ENCODE results near the gene UNK. TPM values are rescaled to one million over a fixed set of nuclear protein-coding genes. Genes with fewer than 3 reads are reported as not detected.

UNK gene
- total and polyA plus RNA-seq, 2 of the 13 experiments (the other 11 are each of a cell fraction or from before 2014, with no cell fraction given): 31.6 to 33.0 TPM

DNA sequence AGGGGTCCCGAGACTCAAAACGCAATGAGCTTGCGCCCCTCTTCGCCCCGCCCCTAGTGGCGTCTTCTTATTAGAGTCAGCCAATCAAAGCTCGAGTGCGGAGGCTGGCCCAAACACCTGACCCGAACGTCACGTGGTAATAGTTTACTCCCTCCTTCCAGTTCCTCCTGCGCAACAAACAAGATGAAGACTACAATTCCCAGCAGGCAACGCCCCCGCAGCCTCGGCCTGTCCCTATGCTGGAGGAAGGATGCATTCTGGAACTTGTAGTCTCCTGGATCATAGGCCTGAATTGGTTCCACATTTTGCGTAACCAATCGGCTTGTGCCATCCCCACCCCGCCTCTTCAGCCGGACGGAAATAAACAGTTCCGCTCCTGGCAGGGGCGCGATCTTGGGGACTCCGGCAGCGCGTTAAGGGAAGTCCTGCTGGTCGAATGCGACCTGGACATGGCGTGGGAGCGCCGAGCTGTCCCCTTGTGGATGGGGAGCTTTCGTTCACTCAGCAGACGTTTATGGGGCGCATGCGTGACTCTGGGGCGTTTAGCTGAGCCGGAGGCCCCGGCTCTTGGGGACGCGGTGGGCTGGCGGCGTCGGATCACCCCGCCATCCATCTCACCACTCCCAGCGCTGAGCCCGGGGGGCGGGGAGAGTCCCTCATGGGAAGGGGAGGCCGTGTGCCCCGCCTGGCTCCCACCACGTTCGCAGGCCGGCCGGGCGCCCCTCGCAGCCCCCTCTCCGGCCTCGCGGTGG, 70.9 kb downstream of the UNK start, which contains the start of gene WBP2:
Gene WBP2, minus strand, starts transcription at position 26 of the 752 bp plus-strand sequence. CDS start 38 bp downstream, outside the sequence.
- H3K9me3 ChIP-seq (ENCODE audit: low read length): no peaks in the 10 kb centered on the region
- peak within 1 kb of the TSS; percentile 89 for H3K27ac ChIP-seq (ENCODE audit: extremely low read length, insufficient read depth, low read length)
- peaks cover 4% of the 10 kb centered on the region; the same call in 1 of the 2 replicates for H4K20me1 ChIP-seq (ENCODE audit: insufficient read depth, low read length)
- no TSS peak for BruUV-seq (replicated peaks)
- CTCF ChIA-PET (ENCODE audit: low intra/inter-chr PET ratio, low total read pairs): interaction anchor here (1.1 kb wide), 1 partner anchor 23 kb away, joined by 3 read pairs; the partner anchor contains the start of gene TRIM47
- H3K9ac ChIP-seq (ENCODE audit: insufficient read depth, low read depth, low read length): peak within 1 kb of the TSS; percentile 89
- FAIRE-seq: peak; percentile 99
- peaks cover 53% of the 10 kb centered on the region for H3K4me1 ChIP-seq (ENCODE audit: insufficient read depth, low read length)
- in situ Hi-C loops (cut with HindIII; ENCODE audit: extremely low pct_ligation_motif_present, low pct_unique_long_range_greater_than_20kb): no loop called here
- intact Hi-C loops (cut with micrococcal nuclease; ENCODE audit: unreplicated experiment): loop anchor here (2.0 to 5.0 kb wide), 3 partner anchors 13 to 37 kb away; no protein-coding TSS in a partner anchor
- peak within 1 kb of the TSS; percentile 97 for H3K4me2 ChIP-seq (ENCODE audit: low read depth, low read length)
- POLR2A ChIA-PET: interaction anchor here (0.6 to 12.8 kb wide), 38 partner anchors 9 to 399 kb away, joined by 3 to 454 read pairs (median 6); partner anchors contain the start of genes ACOX1, GALK1, MRPL38 and RECQL5
- peaks cover 17% of the 10 kb centered on the region for H3K79me2 ChIP-seq (ENCODE audit: insufficient read depth, low read length)
- peaks cover 3 to 11% of the 10 kb centered on the region in 2 experiments; a peak in 4 of 5 replicates for H3K36me3 ChIP-seq (replicated peaks in 1 of 2; ENCODE audit: control insufficient read depth in 1 of 2, insufficient read depth in 2 of 2, low read length in 2 of 2)
- peak; percentile 92 for ATAC-seq
- 1% methylated on average over 36 of the region's 58 CpGs for WGBS (ENCODE audit: low lambda C conversion rate)
- no peak within 1 kb of the TSS for H2AFZ ChIP-seq (ENCODE audit: low read length)
- DNase-seq (ENCODE audit: low spot score): peak; percentile 100
- H3K4me3 ChIP-seq (replicated peaks in 1 of 3; ENCODE audit: insufficient read depth in 1 of 3, low read depth in 2 of 3, low read length in 3 of 3): peak within 1 kb of the TSS; percentile 81 to 90 (median 90)
- no peaks in the 10 kb centered on the region; a peak in 1 of 5 replicates for H3K27me3 ChIP-seq (ENCODE audit: control insufficient read depth in 1 of 2, insufficient read depth in 2 of 2, low read length in 2 of 2)
- no peak; the same call in 1 of the 2 replicates for TF ChIP-seq ZNF792 (CRISPR knock-in tag; IDR thresholded peaks at IDR 0.05)
- TF ChIP-seq, protein P1, sequence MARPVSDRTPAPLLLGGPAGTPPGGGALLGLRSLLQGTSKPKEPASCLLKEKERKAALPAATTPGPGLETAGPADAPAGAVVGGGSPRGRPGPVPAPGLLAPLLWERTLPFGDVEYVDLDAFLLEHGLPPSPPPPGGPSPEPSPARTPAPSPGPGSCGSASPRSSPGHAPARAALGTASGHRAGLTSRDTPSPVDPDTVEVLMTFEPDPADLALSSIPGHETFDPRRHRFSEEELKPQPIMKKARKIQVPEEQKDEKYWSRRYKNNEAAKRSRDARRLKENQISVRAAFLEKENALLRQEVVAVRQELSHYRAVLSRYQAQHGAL (CRISPR knock-in tag; IDR thresholded peaks at IDR 0.05; ENCODE audit: not compliant biosample characterization): no peak
- peak; percentile 67 for TF ChIP-seq SKIL (CRISPR knock-in tag; IDR thresholded peaks at IDR 0.05; ENCODE audit: borderline replicate concordance)
- peak; percentile 91 for TF ChIP-seq ZNF547 (CRISPR knock-in tag; IDR thresholded peaks at IDR 0.05)
- TF ChIP-seq ZNF569 (CRISPR knock-in tag; IDR thresholded peaks at IDR 0.05; ENCODE audit: borderline replicate concordance): peak; percentile 98; the same call in 1 of the 2 replicates
- no peak; the same call in 1 of the 2 replicates for TF ChIP-seq NFE2L1 (CRISPR knock-in tag; IDR thresholded peaks at IDR 0.05; ENCODE audit: borderline replicate concordance)
- peak; percentile 85; the same call in 1 of the 2 replicates for TF ChIP-seq ZSCAN29 (CRISPR knock-in tag; conservative IDR thresholded peaks at IDR 0.05)
- peak; percentile 50; the same call in 1 of the 2 replicates for TF ChIP-seq GPN1 (CRISPR knock-in tag; IDR thresholded peaks at IDR 0.05; ENCODE audit: borderline replicate concordance)
- TF ChIP-seq TBL1XR1 (IDR thresholded peaks at IDR 0.05; ENCODE audit: borderline replicate concordance, low read length, partially characterized antibody): peak; percentile 98
- no peak for TF ChIP-seq ZC3H13 (CRISPR knock-in tag; IDR thresholded peaks at IDR 0.05)
- TF ChIP-seq, protein P2, sequence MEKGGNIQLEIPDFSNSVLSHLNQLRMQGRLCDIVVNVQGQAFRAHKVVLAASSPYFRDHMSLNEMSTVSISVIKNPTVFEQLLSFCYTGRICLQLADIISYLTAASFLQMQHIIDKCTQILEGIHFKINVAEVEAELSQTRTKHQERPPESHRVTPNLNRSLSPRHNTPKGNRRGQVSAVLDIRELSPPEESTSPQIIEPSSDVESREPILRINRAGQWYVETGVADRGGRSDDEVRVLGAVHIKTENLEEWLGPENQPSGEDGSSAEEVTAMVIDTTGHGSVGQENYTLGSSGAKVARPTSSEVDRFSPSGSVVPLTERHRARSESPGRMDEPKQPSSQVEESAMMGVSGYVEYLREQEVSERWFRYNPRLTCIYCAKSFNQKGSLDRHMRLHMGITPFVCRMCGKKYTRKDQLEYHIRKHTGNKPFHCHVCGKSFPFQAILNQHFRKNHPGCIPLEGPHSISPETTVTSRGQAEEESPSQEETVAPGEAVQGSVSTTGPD (CRISPR knock-in tag; IDR thresholded peaks at IDR 0.05): 0 out of 2 replicates have a peak, but pooled peaks have one; percentile 57
- no peak for TF ChIP-seq SNAI1 (CRISPR knock-in tag; IDR thresholded peaks at IDR 0.05; ENCODE audit: borderline replicate concordance)
- TF ChIP-seq POLR2A (IDR thresholded peaks at IDR 0.05; ENCODE audit: insufficient read depth in 1 of 2, low read depth in 2 of 2, low read length in 2 of 2): peak; percentile 89 to 99
- TF ChIP-seq, protein P3, sequence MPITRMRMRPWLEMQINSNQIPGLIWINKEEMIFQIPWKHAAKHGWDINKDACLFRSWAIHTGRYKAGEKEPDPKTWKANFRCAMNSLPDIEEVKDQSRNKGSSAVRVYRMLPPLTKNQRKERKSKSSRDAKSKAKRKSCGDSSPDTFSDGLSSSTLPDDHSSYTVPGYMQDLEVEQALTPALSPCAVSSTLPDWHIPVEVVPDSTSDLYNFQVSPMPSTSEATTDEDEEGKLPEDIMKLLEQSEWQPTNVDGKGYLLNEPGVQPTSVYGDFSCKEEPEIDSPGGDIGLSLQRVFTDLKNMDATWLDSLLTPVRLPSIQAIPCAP (CRISPR knock-in tag; IDR thresholded peaks at IDR 0.05; ENCODE audit: low read depth): 0 out of 2 replicates have a peak, but pooled peaks have one; percentile 45
- no peak; the same call in 1 of the 2 replicates for TF ChIP-seq CC2D1A (CRISPR knock-in tag; IDR thresholded peaks at IDR 0.05)
- no peak for TF ChIP-seq HDAC6 (IDR thresholded peaks at IDR 0.05; ENCODE audit: low read depth, low read length)
- TF ChIP-seq RFX3 (CRISPR knock-in tag; IDR thresholded peaks at IDR 0.05): peak; percentile 2; the same call in 1 of the 2 replicates

All from HepG2 (cell line).